Smooth muscle cell (in vitro differentiated cells): ENCODE data around the gene CD7. TPM values are rescaled to one million over a fixed set of nuclear protein-coding genes. Genes with fewer than 3 reads are reported as not detected.

Experiments used
- DNase-seq: peaks from one replicate; lab custom pipeline; 2025; ENCODE audit not compliant: unreplicated experiment; lab: John Stamatoyannopoulos, UW
- H2AFZ ChIP-seq: fragments of 200-600 bp; sonication (generic); 2 replicates; pipeline ENCODE4 v1.6.0; 2016; ENCODE audit warnings: antibody characterized with exemption, low read depth, mild to moderate bottlenecking
- H3F3A ChIP-seq: fragments of 200-600 bp; sonication (generic); 2 replicates; pipeline ENCODE4 v1.6.0; 2017; ENCODE audit warnings: antibody characterized with exemption, low read depth
- H3K27ac ChIP-seq: fragments of 200-600 bp; sonication (generic); 2 replicates; pipeline ENCODE4 v1.5.1; 2016; ENCODE audit warnings: low read depth, mild to moderate bottlenecking
- H3K27me3 ChIP-seq: fragments of 200-600 bp; sonication (generic); 2 replicates; pipeline ENCODE4 v1.6.1; 2016; ENCODE audit warnings: low read depth, mild to moderate bottlenecking
- H3K36me3 ChIP-seq: fragments of 200-600 bp; sonication (generic); 2 replicates; pipeline ENCODE4 v1.5.1; 2016; ENCODE audit warnings: low read depth
- H3K4me1 ChIP-seq: fragments of 200-600 bp; sonication (generic); 2 replicates; pipeline ENCODE4 v1.5.1; 2016; ENCODE audit warnings: low read depth
- H3K4me2 ChIP-seq: fragments of 200-600 bp; sonication (generic); 2 replicates; pipeline ENCODE4 v1.6.0; 2016; ENCODE audit warnings: mild to moderate bottlenecking
- H3K4me3 ChIP-seq: fragments of 200-600 bp; sonication (generic); 2 replicates; pipeline ENCODE4 v1.5.1; 2016; ENCODE audit warnings: mild to moderate bottlenecking
- H3K79me2 ChIP-seq: fragments of 200-600 bp; sonication (generic); 2 replicates; pipeline ENCODE4 v1.6.0; 2016; ENCODE audit warnings: low read depth, mild to moderate bottlenecking
- H3K9ac ChIP-seq: fragments of 200-600 bp; sonication (generic); 2 replicates; pipeline ENCODE4 v1.6.0; 2016; ENCODE audit warnings: low read depth
- H3K9me3 ChIP-seq: fragments of 200-600 bp; sonication (generic); replicated peaks from 2 replicates; pipeline ENCODE4 v1.5.1; 2016; ENCODE audit warnings: low read depth
- H4K20me1 ChIP-seq: fragments of 200-600 bp; sonication (generic); 2 replicates; pipeline ENCODE4 v1.6.0; 2016; ENCODE audit warnings: low read depth
- WGBS: methylation state at CpG from one replicate; pipeline ENCODE4 v1.1.7; 2016; ENCODE audit warnings: low lambda C conversion rate; 5-methylcytosine and 5-hydroxymethylcytosine counted together
- polyA plus RNA-seq: library from polyadenylated mRNA; unstranded; fragments of >200 nt; fragmentation: Nextera tagmentation; extraction: Ambion mirVana; gene quantifications from 2 replicates; pipeline ENCODE4 v1.2.1, GENCODE V29; 2016
- total RNA-seq: library from RNA; depleted of rRNA; stranded (reverse); fragments of >200 nt; gene quantifications from 2 replicates; pipeline ENCODE4 v1.2.3, GENCODE V29; 2014
- TF ChIP-seq, protein P1 (sequence below): fragments of 200-600 bp; sonication (generic); IDR thresholded peaks from 2 replicates; pipeline ENCODE4 v1.5.1; 2017; ENCODE audit warnings: borderline replicate concordance, mild to moderate bottlenecking, antibody characterized with exemption; ENCODE audit not compliant: insufficient read depth, poor library complexity, severe bottlenecking

The CD7 gene
- total and polyA plus RNA-seq, 2 experiments from 2014 or later = 0.79 TPM; not detected in 1

GRCh38 chr17:82320140-82320840, 2.9 kb upstream of the CD7 start:
- Histone ChIP-seq H3K4me1 (peaks cover 4% of the 10 kb centered on the region), H3K4me3 (no peak overlapping the region), H3K4me2 (no peak overlapping the region), H3F3A (no peaks in the 10 kb centered on the region), H2AFZ (no peak overlapping the region), H3K9ac (no peak overlapping the region), H3K27me3 (peaks cover 4% of the 10 kb centered on the region), H3K36me3 (no peaks in the 10 kb centered on the region), H3K9me3 (no peaks in the 10 kb centered on the region), H4K20me1 (no peaks in the 10 kb centered on the region), H3K79me2 (no peaks in the 10 kb centered on the region), H3K27ac (no peak overlapping the region)
- WGBS = 77% methylated on average over 21 of the region's 26 CpGs
- TF ChIP-seq, protein P1, sequence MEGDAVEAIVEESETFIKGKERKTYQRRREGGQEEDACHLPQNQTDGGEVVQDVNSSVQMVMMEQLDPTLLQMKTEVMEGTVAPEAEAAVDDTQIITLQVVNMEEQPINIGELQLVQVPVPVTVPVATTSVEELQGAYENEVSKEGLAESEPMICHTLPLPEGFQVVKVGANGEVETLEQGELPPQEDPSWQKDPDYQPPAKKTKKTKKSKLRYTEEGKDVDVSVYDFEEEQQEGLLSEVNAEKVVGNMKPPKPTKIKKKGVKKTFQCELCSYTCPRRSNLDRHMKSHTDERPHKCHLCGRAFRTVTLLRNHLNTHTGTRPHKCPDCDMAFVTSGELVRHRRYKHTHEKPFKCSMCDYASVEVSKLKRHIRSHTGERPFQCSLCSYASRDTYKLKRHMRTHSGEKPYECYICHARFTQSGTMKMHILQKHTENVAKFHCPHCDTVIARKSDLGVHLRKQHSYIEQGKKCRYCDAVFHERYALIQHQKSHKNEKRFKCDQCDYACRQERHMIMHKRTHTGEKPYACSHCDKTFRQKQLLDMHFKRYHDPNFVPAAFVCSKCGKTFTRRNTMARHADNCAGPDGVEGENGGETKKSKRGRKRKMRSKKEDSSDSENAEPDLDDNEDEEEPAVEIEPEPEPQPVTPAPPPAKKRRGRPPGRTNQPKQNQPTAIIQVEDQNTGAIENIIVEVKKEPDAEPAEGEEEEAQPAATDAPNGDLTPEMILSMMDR = no peak
- no peak for DNase-seq

- Histone ChIP-seq H3K4me1 (peaks cover 4% of the 10 kb centered on the region), H3K27ac (no peak overlapping the region), H2AFZ (no peak overlapping the region), H3K27me3 (peaks cover 4% of the 10 kb centered on the region), H3K4me3 (no peak overlapping the region), H4K20me1 (no peaks in the 10 kb centered on the region), H3K9ac (no peak overlapping the region), H3K79me2 (no peaks in the 10 kb centered on the region), H3F3A (no peaks in the 10 kb centered on the region), H3K36me3 (no peaks in the 10 kb centered on the region), H3K4me2 (no peak overlapping the region), H3K9me3 (no peaks in the 10 kb centered on the region)
- DNase-seq = no peak
- TF ChIP-seq, protein P1 = no peak
- 96% methylated on average over 33 of the region's 35 CpGs for whole genome bisulfite sequencing
These were observed 2.2 kb upstream of the CD7 start for GRCh38 chr17:82319619-82320062.

GRCh38 chr17:82318772-82319606, 1.6 kb upstream of the CD7 start:
- DNase-seq = no peak
- no peaks in the 10 kb centered on the region for H3K79me2 ChIP-seq
- no peaks in the 10 kb centered on the region for H3F3A ChIP-seq
- H3K27ac ChIP-seq = no peak overlapping the region
- H3K4me3 ChIP-seq = no peak overlapping the region
- no peaks in the 10 kb centered on the region for H3K9me3 ChIP-seq
- no peak overlapping the region for H3K9ac ChIP-seq
- H3K4me2 ChIP-seq = no peak overlapping the region
- H4K20me1 ChIP-seq = no peaks in the 10 kb centered on the region
- H2AFZ ChIP-seq = no peak overlapping the region
- WGBS = 98% methylated on average over 63 of the region's 76 CpGs
- no peaks in the 10 kb centered on the region for H3K36me3 ChIP-seq
- H3K4me1 ChIP-seq = peaks cover 4% of the 10 kb centered on the region
- TF ChIP-seq, protein P1 = no peak
- peaks cover 4% of the 10 kb centered on the region for H3K27me3 ChIP-seq
